DOHH2 (cell line): ENCODE data around the gene TMEM92.

Experiments used
- H3F3A ChIP-seq: fragments of 200-600 bp; sonication (generic), shearing (Covaris generic); 2 replicates; pipeline ENCODE4 v1.6.0; 2016; ENCODE audit warnings: antibody characterized with exemption, mild to moderate bottlenecking; ENCODE audit not compliant: control insufficient read depth, insufficient read depth
- H3K27ac ChIP-seq: fragments of 200-600 bp; sonication (generic); 2 replicates; pipeline ENCODE4 v1.5.1; 2014; ENCODE audit warnings: low read depth, mild to moderate bottlenecking, low read length, moderate library complexity
- H3K27me3 ChIP-seq: fragments of 200-600 bp; sonication (generic); 2 replicates; pipeline ENCODE4 v1.6.1; 2014; ENCODE audit warnings: mild to moderate bottlenecking, low read length, mixed read lengths; ENCODE audit not compliant: control insufficient read depth
- H3K36me3 ChIP-seq: fragments of 200-600 bp; sonication (generic); 2 replicates; pipeline ENCODE4 v1.6.1; 2014; ENCODE audit warnings: mild to moderate bottlenecking, low read length, moderate library complexity, mixed read lengths; ENCODE audit not compliant: control insufficient read depth
- H3K4me1 ChIP-seq: fragments of 200-600 bp; sonication (generic); 2 replicates; pipeline ENCODE4 v1.6.1; 2014; ENCODE audit warnings: mild to moderate bottlenecking, low read length, mixed read lengths; ENCODE audit not compliant: control insufficient read depth
- H3K4me2 ChIP-seq: fragments of 200-600 bp; sonication (generic); 2 replicates; pipeline ENCODE4 v1.6.0; 2014; ENCODE audit warnings: mild to moderate bottlenecking, low read length, moderate library complexity
- H3K4me3 ChIP-seq: fragments of 200-600 bp; sonication (generic); 2 replicates; pipeline ENCODE4 v1.5.1; 2014; ENCODE audit warnings: mild to moderate bottlenecking, low read length, mixed read lengths
- H3K79me2 ChIP-seq: fragments of 200-600 bp; sonication (generic); 2 replicates; pipeline ENCODE4 v1.6.1; 2014; ENCODE audit warnings: mild to moderate bottlenecking, low read length, mixed read lengths; ENCODE audit not compliant: control insufficient read depth
- H3K9me2 ChIP-seq: fragments of 200-600 bp; sonication (generic); replicated peaks from 2 replicates; pipeline ENCODE4 v1.6.1; 2014; ENCODE audit warnings: mild to moderate bottlenecking, low read length, mixed read lengths; ENCODE audit not compliant: control insufficient read depth
- H3K9me3 ChIP-seq: fragments of 200-600 bp; sonication (generic); 2 replicates; pipeline ENCODE4 v1.6.1; 2014; ENCODE audit warnings: antibody characterized with exemption, low read length, mixed read lengths; ENCODE audit not compliant: control insufficient read depth, insufficient read depth
- H4K20me1 ChIP-seq: fragments of 200-600 bp; sonication (generic); 2 replicates; pipeline ENCODE4 v1.6.0; 2014; ENCODE audit warnings: low read depth, mild to moderate bottlenecking, antibody characterized with exemption, low read length, moderate library complexity; ENCODE audit not compliant: control insufficient read depth, insufficient read depth
- CTCF ChIP-seq: fragments of 200-600 bp; sonication (generic); IDR thresholded peaks from one replicate; pipeline ENCODE4 v1.5.1; 2014; ENCODE audit warnings: antibody characterized with exemption, mild to moderate bottlenecking, low read depth, low read length; ENCODE audit not compliant: poor library complexity, severe bottlenecking
- EZH2phosphoT487 ChIP-seq: fragments of 200-600 bp; sonication (generic); IDR thresholded peaks from 2 replicates; pipeline ENCODE4 v1.6.1; 2017; ENCODE audit warnings: borderline replicate concordance, mild to moderate bottlenecking, antibody characterized with exemption, low read length, moderate library complexity, mixed read lengths

Gene TMEM92

GRCh38 chr17:50318501-50319285 lies 44.4 kb downstream of the TMEM92 start:
- H3K4me2 ChIP-seq = no peak overlapping the region
- H3F3A ChIP-seq = no peaks in the 10 kb centered on the region
- no peaks in the 10 kb centered on the region for H3K36me3 ChIP-seq
- no peaks in the 10 kb centered on the region for H3K9me2 ChIP-seq
- H3K79me2 ChIP-seq = no peaks in the 10 kb centered on the region
- H3K27ac ChIP-seq = no peak overlapping the region
- peaks cover 26% of the 10 kb centered on the region for H3K27me3 ChIP-seq
- no peaks in the 10 kb centered on the region for H3K4me1 ChIP-seq
- no peaks in the 10 kb centered on the region for H4K20me1 ChIP-seq
- no peak for TF ChIP-seq CTCF
- TF ChIP-seq EZH2phosphoT487 = no peak
- H3K9me3 ChIP-seq = no peaks in the 10 kb centered on the region
- H3K4me3 ChIP-seq = no peak overlapping the region

- no peak overlapping the region for H3K4me3 ChIP-seq
- TF ChIP-seq EZH2phosphoT487 (no peak), CTCF (no peak)
- no peaks in the 10 kb centered on the region for H3K4me1 ChIP-seq
- no peaks in the 10 kb centered on the region for H3K9me3 ChIP-seq
- H3K79me2 ChIP-seq = no peaks in the 10 kb centered on the region
- no peaks in the 10 kb centered on the region for H3K9me2 ChIP-seq
- no peaks in the 10 kb centered on the region for H3K36me3 ChIP-seq
- no peaks in the 10 kb centered on the region for H4K20me1 ChIP-seq
- H3F3A ChIP-seq = no peaks in the 10 kb centered on the region
- no peak overlapping the region for H3K4me2 ChIP-seq
- no peak overlapping the region for H3K27ac ChIP-seq
- H3K27me3 ChIP-seq = peaks cover 23% of the 10 kb centered on the region
Observed at GRCh38 chr17:50319306-50320004, 45.2 kb downstream of the TMEM92 start.

- Histone ChIP-seq H3K9me3 (no peaks in the 10 kb centered on the region), H4K20me1 (no peaks in the 10 kb centered on the region), H3K4me3 (no peak overlapping the region), H3K4me1 (no peaks in the 10 kb centered on the region), H3F3A (no peaks in the 10 kb centered on the region), H3K9me2 (no peaks in the 10 kb centered on the region), H3K79me2 (no peaks in the 10 kb centered on the region), H3K27ac (no peak overlapping the region), H3K27me3 (peaks cover 12% of the 10 kb centered on the region), H3K36me3 (no peaks in the 10 kb centered on the region), H3K4me2 (no peak overlapping the region)
- TF ChIP-seq EZH2phosphoT487 = no peak
- TF ChIP-seq CTCF = no peak
Observed at GRCh38 chr17:50322271-50322670, 48.0 kb downstream of the TMEM92 start.
